ENCODE results near the gene DPYSL4.

- TF ChIP-seq POLR2AphosphoS5 (IDR thresholded peaks at IDR 0.05; ENCODE audit: low read depth, low read length) (no peak), CTCF (IDR thresholded peaks at IDR 0.05) (no peak), REST (IDR thresholded peaks at IDR 0.05; ENCODE audit: insufficient read depth in 1 of 2, low read depth in 2 of 2, low read length in 1 of 2) (no peak), SIN3A (IDR thresholded peaks at IDR 0.05; ENCODE audit: borderline replicate concordance, insufficient read depth, low read depth, low read length) (no peak), TCF7L2 (IDR thresholded peaks at IDR 0.05; ENCODE audit: low read depth, low read length) (no peak)
Measured at GRCh38 chr10:132165416-132165980, 21.2 kb upstream of the DPYSL4 start.

Data from Panc1 (cell line).